Middle frontal gyrus (tissue), 1 donor: ENCODE results near the gene FDX1.
"Not testable (repeated sequence)": the region's sequence is repeated elsewhere in the genome, so short reads cannot be mapped to it uniquely, and the experiment has no call there.

Experiments used
- DNase-seq: peaks from one replicate; pipeline ENCODE4 v3.0.0-alpha.2; 2015; ENCODE audit warnings: low spot score; ENCODE audit errors: extremely low spot score

FDX1 gene

GRCh38 chr11:110429731-110430266 is at the start of gene FDX1:
FDX1 (plus strand) TSS chr11:110429948; CDS start chr11:110430121, 173 bp downstream.
- peak; percentile 72 for DNase-seq

GRCh38 chr11:110380836-110381622 is 48.7 kb upstream of the FDX1 start:
- no peak for DNase-seq

- not testable (repeated sequence) for DNase-seq
Observed at GRCh38 chr11:110388231-110388630, 41.5 kb upstream of the FDX1 start.

- no peak for DNase-seq
Observed at GRCh38 chr11:110389965-110390364, 39.8 kb upstream of the FDX1 start.

- DNase-seq, result no peak
Observed at GRCh38 chr11:110392056-110392455, 37.7 kb upstream of the FDX1 start.

GRCh38 chr11:110397668-110398286 is 32.0 kb upstream of the FDX1 start:
- DNase-seq, result not testable (repeated sequence)

GRCh38 chr11:110403585-110403984 is 26.2 kb upstream of the FDX1 start:
- DNase-seq, result not testable (repeated sequence)

- not testable (repeated sequence) for DNase-seq
Observed at GRCh38 chr11:110405636-110406035, 24.1 kb upstream of the FDX1 start.

- no peak for DNase-seq
Observed at GRCh38 chr11:110407315-110407714, 22.4 kb upstream of the FDX1 start.

GRCh38 chr11:110409174-110409573 is 20.6 kb upstream of the FDX1 start:
- no peak for DNase-seq

GRCh38 chr11:110410651-110411050 is 19.1 kb upstream of the FDX1 start:
- no peak for DNase-seq

- DNase-seq, result no peak
Observed at GRCh38 chr11:110415081-110415480, 14.7 kb upstream of the FDX1 start.

GRCh38 chr11:110421658-110422057 is 8.1 kb upstream of the FDX1 start:
- not testable (repeated sequence) for DNase-seq

GRCh38 chr11:110422306-110422905 is 7.3 kb upstream of the FDX1 start:
- DNase-seq, result no peak

GRCh38 chr11:110424775-110425444 is 4.8 kb upstream of the FDX1 start:
- no peak for DNase-seq

GRCh38 chr11:110425751-110426545 is 3.8 kb upstream of the FDX1 start:
- DNase-seq, result no peak

GRCh38 chr11:110428040-110428439 is 1.7 kb upstream of the FDX1 start:
- DNase-seq, result no peak

- no peak for DNase-seq
Observed at GRCh38 chr11:110428956-110429730, 605 bp upstream of the FDX1 start.

GRCh38 chr11:110430267-110431050 is 711 bp downstream of the FDX1 start:
- DNase-seq, result no peak
